NCI-H146 treated with DMSO at 0.1 percent for 48 hours (cell line): ENCODE results near the gene EIF6.
A peak's percentile ranks its signal among the peaks of the same experiment; 100 is the strongest.

Source experiments
- DNase-seq: peaks from one replicate; lab custom pipeline; 2025; ENCODE audit not compliant: unreplicated experiment; lab: John Stamatoyannopoulos, UW

Gene EIF6

GRCh38 chr20:35295674-35296073, 11.1 kb upstream of the EIF6 start:
- no peak for DNase-seq

- no peak for DNase-seq
Observed at GRCh38 chr20:35295058-35295457, 10.5 kb upstream of the EIF6 start.

GRCh38 chr20:35294293-35294685, 9.7 kb upstream of the EIF6 start:
- DNase-seq, result no peak

- no peak for DNase-seq
Observed at GRCh38 chr20:35293303-35294292, 9.0 kb upstream of the EIF6 start.

GRCh38 chr20:35292504-35293285, 8.1 kb upstream of the EIF6 start:
- no peak for DNase-seq

GRCh38 chr20:35291654-35292503, 7.3 kb upstream of the EIF6 start, which contains the start of gene FAM83C:
Gene FAM83C, minus strand, starts transcription at chr20:35292425. Its CDS starts 121 bp downstream, at chr20:35292304.
- DNase-seq, result no peak

GRCh38 chr20:35290887-35291417, 6.4 kb upstream of the EIF6 start:
- no peak for DNase-seq

GRCh38 chr20:35290186-35290886, 5.8 kb upstream of the EIF6 start:
- no peak for DNase-seq

- no peak for DNase-seq
Observed at GRCh38 chr20:35288325-35289060, 3.9 kb upstream of the EIF6 start.

GRCh38 chr20:35287509-35288324, 3.1 kb upstream of the EIF6 start:
- DNase-seq, result no peak

- DNase-seq, result no peak
Observed at GRCh38 chr20:35286899-35287508, 2.4 kb upstream of the EIF6 start.

GRCh38 chr20:35286077-35286898, 1.7 kb upstream of the EIF6 start:
- no peak for DNase-seq

GRCh38 chr20:35285806-35286076, 1.2 kb upstream of the EIF6 start:
- DNase-seq, result no peak

- no peak for DNase-seq
Observed at GRCh38 chr20:35284992-35285805, 627 bp upstream of the EIF6 start.

- DNase-seq, result peak; percentile 37
Observed at GRCh38 chr20:35283441-35284266, 918 bp downstream of the EIF6 start.
